ENCODE data around the gene NEBL. TPM values are rescaled to one million over a fixed set of nuclear protein-coding genes. Genes with fewer than 3 reads are reported as not detected.

NEBL gene
- total and polyA plus RNA-seq, 2 experiments from 2014 or later, result 2.3 to 11.4 TPM

DNA sequence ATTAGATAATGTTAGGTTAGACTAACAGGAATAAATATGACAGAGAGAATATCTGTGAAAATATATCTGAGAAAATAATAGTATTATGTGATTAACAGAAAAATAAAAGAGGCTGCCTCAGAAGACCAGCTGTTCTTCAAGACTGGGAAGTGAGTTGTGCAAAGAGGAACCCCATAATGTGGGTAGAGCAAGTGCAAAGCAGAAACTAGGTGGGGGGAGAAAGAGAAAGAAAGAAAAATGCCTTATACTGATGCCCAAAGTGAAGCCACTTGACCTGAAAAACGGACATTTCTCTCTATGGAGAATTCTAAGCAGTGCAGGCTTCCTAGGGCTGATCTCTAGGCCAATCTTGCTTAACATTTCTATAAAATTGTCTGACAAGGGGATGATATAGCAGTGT is 3.8 kb downstream of the NEBL start (continued):
- TF ChIP-seq, protein P1, sequence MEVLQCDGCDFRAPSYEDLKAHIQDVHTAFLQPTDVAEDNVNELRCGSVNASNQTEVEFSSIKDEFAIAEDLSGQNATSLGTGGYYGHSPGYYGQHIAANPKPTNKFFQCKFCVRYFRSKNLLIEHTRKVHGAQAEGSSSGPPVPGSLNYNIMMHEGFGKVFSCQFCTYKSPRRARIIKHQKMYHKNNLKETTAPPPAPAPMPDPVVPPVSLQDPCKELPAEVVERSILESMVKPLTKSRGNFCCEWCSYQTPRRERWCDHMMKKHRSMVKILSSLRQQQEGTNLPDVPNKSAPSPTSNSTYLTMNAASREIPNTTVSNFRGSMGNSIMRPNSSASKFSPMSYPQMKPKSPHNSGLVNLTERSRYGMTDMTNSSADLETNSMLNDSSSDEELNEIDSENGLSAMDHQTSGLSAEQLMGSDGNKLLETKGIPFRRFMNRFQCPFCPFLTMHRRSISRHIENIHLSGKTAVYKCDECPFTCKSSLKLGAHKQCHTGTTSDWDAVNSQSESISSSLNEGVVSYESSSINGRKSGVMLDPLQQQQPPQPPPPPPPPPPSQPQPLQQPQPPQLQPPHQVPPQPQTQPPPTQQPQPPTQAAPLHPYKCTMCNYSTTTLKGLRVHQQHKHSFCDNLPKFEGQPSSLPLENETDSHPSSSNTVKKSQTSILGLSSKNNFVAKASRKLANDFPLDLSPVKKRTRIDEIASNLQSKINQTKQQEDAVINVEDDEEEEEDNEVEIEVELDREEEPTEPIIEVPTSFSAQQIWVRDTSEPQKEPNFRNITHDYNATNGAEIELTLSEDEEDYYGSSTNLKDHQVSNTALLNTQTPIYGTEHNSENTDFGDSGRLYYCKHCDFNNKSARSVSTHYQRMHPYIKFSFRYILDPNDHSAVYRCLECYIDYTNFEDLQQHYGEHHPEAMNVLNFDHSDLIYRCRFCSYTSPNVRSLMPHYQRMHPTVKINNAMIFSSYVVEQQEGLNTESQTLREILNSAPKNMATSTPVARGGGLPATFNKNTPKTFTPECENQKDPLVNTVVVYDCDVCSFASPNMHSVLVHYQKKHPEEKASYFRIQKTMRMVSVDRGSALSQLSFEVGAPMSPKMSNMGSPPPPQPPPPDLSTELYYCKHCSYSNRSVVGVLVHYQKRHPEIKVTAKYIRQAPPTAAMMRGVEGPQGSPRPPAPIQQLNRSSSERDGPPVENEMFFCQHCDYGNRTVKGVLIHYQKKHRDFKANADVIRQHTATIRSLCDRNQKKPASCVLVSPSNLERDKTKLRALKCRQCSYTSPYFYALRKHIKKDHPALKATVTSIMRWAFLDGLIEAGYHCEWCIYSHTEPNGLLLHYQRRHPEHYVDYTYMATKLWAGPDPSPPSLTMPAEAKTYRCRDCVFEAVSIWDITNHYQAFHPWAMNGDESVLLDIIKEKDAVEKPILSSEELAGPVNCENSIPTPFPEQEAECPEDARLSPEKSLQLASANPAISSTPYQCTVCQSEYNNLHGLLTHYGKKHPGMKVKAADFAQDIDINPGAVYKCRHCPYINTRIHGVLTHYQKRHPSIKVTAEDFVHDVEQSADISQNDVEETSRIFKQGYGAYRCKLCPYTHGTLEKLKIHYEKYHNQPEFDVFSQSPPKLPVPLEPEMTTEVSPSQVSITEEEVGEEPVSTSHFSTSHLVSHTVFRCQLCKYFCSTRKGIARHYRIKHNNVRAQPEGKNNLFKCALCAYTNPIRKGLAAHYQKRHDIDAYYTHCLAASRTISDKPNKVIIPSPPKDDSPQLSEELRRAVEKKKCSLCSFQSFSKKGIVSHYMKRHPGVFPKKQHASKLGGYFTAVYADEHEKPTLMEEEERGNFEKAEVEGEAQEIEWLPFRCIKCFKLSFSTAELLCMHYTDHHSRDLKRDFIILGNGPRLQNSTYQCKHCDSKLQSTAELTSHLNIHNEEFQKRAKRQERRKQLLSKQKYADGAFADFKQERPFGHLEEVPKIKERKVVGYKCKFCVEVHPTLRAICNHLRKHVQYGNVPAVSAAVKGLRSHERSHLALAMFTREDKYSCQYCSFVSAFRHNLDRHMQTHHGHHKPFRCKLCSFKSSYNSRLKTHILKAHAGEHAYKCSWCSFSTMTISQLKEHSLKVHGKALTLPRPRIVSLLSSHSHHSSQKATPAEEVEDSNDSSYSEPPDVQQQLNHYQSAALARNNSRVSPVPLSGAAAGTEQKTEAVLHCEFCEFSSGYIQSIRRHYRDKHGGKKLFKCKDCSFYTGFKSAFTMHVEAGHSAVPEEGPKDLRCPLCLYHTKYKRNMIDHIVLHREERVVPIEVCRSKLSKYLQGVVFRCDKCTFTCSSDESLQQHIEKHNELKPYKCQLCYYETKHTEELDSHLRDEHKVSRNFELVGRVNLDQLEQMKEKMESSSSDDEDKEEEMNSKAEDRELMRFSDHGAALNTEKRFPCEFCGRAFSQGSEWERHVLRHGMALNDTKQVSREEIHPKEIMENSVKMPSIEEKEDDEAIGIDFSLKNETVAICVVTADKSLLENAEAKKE (CRISPR knock-in tag; IDR thresholded peaks at IDR 0.05), result no peak

DNA sequence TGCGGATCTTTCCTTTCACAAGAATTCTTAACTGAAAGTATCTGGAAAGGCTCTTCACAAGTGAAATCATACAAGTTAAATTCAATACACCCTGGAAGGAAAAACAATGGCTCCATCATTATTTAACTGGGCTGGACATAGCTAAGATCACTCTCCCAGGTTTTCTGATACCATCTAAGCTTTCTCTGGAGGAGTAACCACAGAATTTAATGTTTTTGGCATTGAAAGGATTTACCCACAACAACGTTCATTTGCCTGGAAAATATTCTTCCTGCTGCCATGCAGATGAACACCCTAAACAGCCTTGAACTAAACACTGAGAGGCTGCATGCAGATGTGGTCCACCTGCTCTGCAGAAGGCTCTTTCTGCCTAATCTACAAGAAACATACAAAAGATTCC is 4.3 kb downstream of the NEBL start:
- Mint-ChIP-seq H3K36me3 (ENCODE audit: low read depth) (no peaks in the 10 kb centered on the region), H3K27ac (no peak overlapping the region; the same call in 1 of the 2 replicates), H3K4me3 (no peak overlapping the region), H3K9me3 (no peaks in the 10 kb centered on the region), H3K4me1 (peaks cover 22% of the 10 kb centered on the region), H3K27me3 (ENCODE audit: insufficient read depth, low read depth, poor library complexity) (no peaks in the 10 kb centered on the region)
- Histone ChIP-seq H3K79me2 (replicated peaks; ENCODE audit: insufficient read depth) (no peaks in the 10 kb centered on the region), H3K4me2 (no peak overlapping the region), H3K4me1 (ENCODE audit: insufficient read depth) (peaks cover 14% of the 10 kb centered on the region), H3K9me2 (ENCODE audit: insufficient read depth) (no peaks in the 10 kb centered on the region), H3K27ac (ENCODE audit: low read depth) (no peak overlapping the region), H3K36me3 (ENCODE audit: insufficient read depth) (no peaks in the 10 kb centered on the region), H3F3A (replicated peaks; ENCODE audit: low read depth) (no peaks in the 10 kb centered on the region), H3K27me3 (ENCODE audit: insufficient read depth) (no peaks in the 10 kb centered on the region), H3K4me3 (no peak overlapping the region), H4K20me1 (replicated peaks; ENCODE audit: insufficient read depth) (no peaks in the 10 kb centered on the region), H2AFZ (no peak overlapping the region)
- no peak for ATAC-seq
- DNase-seq (ENCODE audit: low spot score), result no peak
- TF ChIP-seq EZH2 (IDR thresholded peaks at IDR 0.05; ENCODE audit: low read depth, unreplicated experiment) (no peak), JUNB (IDR thresholded peaks at IDR 0.05; ENCODE audit: unreplicated experiment) (no peak), STAT1 (IDR thresholded peaks at IDR 0.05; ENCODE audit: unreplicated experiment) (no peak), NANOG (IDR thresholded peaks at IDR 0.05; ENCODE audit: borderline replicate concordance) (no peak), EZH2phosphoT487 (IDR thresholded peaks at IDR 0.05; ENCODE audit: unreplicated experiment) (no peak), POLR2AphosphoS5 (IDR thresholded peaks at IDR 0.05; ENCODE audit: low read depth) (no peak), CREB1 (CRISPR knock-in tag; IDR thresholded peaks at IDR 0.05; ENCODE audit: low read depth) (no peak), ZNF114 (CRISPR knock-in tag; IDR thresholded peaks at IDR 0.05) (no peak)
- TF ChIP-seq, protein P1 (CRISPR knock-in tag; IDR thresholded peaks at IDR 0.05), result no peak
- TF ChIP-seq, protein P2, sequence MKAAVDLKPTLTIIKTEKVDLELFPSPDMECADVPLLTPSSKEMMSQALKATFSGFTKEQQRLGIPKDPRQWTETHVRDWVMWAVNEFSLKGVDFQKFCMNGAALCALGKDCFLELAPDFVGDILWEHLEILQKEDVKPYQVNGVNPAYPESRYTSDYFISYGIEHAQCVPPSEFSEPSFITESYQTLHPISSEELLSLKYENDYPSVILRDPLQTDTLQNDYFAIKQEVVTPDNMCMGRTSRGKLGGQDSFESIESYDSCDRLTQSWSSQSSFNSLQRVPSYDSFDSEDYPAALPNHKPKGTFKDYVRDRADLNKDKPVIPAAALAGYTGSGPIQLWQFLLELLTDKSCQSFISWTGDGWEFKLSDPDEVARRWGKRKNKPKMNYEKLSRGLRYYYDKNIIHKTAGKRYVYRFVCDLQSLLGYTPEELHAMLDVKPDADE (IDR thresholded peaks at IDR 0.05), result no peak

Measured in GM23338 (cell line).